ENCODE data around the gene TTC7B.

Gene TTC7B

DNA sequence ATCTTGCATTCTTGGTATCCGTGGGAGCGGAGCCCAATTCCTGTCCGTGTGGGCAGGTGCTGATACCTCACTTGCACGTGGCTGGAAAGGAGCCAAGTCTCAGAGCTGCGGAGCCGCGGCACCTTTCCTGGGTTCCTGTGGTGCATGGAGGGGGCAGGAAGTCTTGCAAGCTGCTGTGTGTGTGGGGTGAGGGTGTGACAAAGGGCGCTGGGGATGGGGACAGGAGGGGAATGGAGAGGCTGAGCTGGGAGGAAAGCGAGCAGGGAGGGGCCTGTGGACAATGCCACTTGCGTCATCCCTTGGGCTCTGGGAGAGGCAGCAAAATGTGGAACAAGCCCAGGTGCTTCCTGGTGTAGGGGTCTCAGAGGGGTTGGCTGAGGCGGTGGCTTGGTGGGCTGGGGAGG, 332.7 kb downstream of the TTC7B start:
- no peak for TF ChIP-seq GABPA (IDR thresholded peaks at IDR 0.05; ENCODE audit: low read depth)
- TF ChIP-seq CTCF (IDR thresholded peaks at IDR 0.05; ENCODE audit: insufficient read depth, low read length): no peak
- peak; percentile 66 for TF ChIP-seq POLR2AphosphoS5 (IDR thresholded peaks at IDR 0.05; ENCODE audit: low read depth)
- TF ChIP-seq REST (IDR thresholded peaks at IDR 0.05; ENCODE audit: insufficient replicate concordance, low read depth): peak; percentile 73
- TF ChIP-seq SPI1 (IDR thresholded peaks at IDR 0.05; ENCODE audit: borderline replicate concordance, low read depth): no peak
- no peaks in the 10 kb centered on the region for H3K27me3 ChIP-seq (ENCODE audit: insufficient read depth, poor library complexity, severe bottlenecking)
- H3K27ac ChIP-seq (replicated peaks): no peak overlapping the region
- no peak overlapping the region for H3K4me3 ChIP-seq (replicated peaks; ENCODE audit: insufficient read depth, low read length)
- peak; percentile 18 to 62 for DNase-seq (ENCODE audit: low read depth in 1 of 2, low spot score in 1 of 2)

GRCh38 chr14:90483117-90483516, 333.1 kb downstream of the TTC7B start:
- TF ChIP-seq SPI1 (IDR thresholded peaks at IDR 0.05; ENCODE audit: borderline replicate concordance, low read depth) (no peak), CTCF (IDR thresholded peaks at IDR 0.05; ENCODE audit: insufficient read depth, low read length) (no peak), POLR2AphosphoS5 (IDR thresholded peaks at IDR 0.05; ENCODE audit: low read depth) (no peak), GABPA (IDR thresholded peaks at IDR 0.05; ENCODE audit: low read depth) (no peak), REST (IDR thresholded peaks at IDR 0.05; ENCODE audit: insufficient replicate concordance, low read depth) (no peak)
- no peaks in the 10 kb centered on the region for H3K27me3 ChIP-seq (ENCODE audit: insufficient read depth, poor library complexity, severe bottlenecking)

DNA sequence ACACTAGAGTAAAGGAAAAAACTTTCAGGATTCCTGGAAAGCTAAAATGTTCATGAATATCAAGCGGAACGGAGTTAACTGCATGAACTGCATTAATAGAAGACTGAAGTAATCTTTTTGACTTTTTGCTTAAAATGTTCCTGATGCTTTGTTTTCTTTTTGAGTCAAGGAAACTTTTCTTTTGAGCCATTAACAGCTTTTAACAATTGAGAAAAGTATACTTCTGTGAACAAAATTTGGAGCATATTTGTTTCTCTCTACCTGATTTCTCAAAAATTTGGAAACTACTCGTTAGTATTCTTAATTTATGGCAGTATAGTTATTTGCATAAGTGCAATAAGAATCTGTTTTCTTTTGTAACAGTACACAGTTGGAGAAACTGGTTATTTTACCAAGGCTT, 340.9 kb downstream of the TTC7B start:
- H3K27ac ChIP-seq (replicated peaks): no peak overlapping the region
- H3K4me3 ChIP-seq (replicated peaks; ENCODE audit: insufficient read depth, low read length): no peak overlapping the region
- DNase-seq (ENCODE audit: low read depth in 1 of 2, low spot score in 1 of 2): no peak
- no peak for TF ChIP-seq REST (IDR thresholded peaks at IDR 0.05; ENCODE audit: insufficient replicate concordance, low read depth)
- TF ChIP-seq CTCF (IDR thresholded peaks at IDR 0.05; ENCODE audit: insufficient read depth, low read length): no peak
- TF ChIP-seq POLR2AphosphoS5 (IDR thresholded peaks at IDR 0.05; ENCODE audit: low read depth): no peak
- TF ChIP-seq GABPA (IDR thresholded peaks at IDR 0.05; ENCODE audit: low read depth): no peak
- no peak for TF ChIP-seq SPI1 (IDR thresholded peaks at IDR 0.05; ENCODE audit: borderline replicate concordance, low read depth)
- peaks cover 8% of the 10 kb centered on the region for H3K27me3 ChIP-seq (ENCODE audit: insufficient read depth, poor library complexity, severe bottlenecking)

More at GRCh38 chr14:90483117-90483516, 333.1 kb downstream of the TTC7B start:
- DNase-seq (ENCODE audit: low read depth in 1 of 2, low spot score in 1 of 2): no peak
- Histone ChIP-seq H3K27ac (replicated peaks) (no peak overlapping the region), H3K4me3 (replicated peaks; ENCODE audit: insufficient read depth, low read length) (no peak overlapping the region)

All from HL-60 (cell line).